Measurements from ENCODE around the gene PILRA.

DNA sequence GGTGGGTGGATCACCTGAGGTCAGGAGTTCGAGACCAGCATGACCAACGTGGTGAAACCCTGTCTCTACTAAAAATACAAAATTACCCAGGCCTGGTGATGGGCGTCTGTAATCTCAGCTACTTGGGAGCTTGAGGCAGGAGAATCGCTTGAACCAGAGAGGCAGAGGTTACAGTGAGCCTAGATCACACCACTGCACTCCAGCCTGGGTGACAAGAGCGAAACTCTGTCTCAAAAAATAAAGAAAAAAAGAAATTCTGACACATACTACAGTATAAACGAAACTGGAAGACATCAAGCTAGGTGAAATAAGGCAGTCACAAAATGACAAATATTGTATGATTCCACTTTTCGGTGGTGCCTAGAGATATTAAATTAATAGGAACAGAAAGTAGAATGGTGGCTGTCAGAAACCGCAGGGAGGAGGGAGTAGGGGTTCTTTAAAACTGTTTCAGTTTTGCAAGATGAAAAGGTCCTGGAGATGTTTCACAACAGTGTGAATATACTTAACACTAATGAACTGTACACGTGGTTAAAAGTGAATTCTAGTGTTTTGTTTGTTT, 23.2 kb downstream of the PILRA start:
- TF ChIP-seq EZH2 (IDR thresholded peaks at IDR 0.05; ENCODE audit: borderline replicate concordance, low read length) (no peak), CTCF (conservative IDR thresholded peaks at IDR 0.05 in 1 of 2, IDR thresholded peaks at IDR 0.05 in 1 of 2; ENCODE audit: extremely low read depth in 1 of 2, insufficient read depth in 1 of 2, low read depth in 1 of 2, low read length in 2 of 2) (no peak)

All from mammary epithelial cell (primary cell).